ENCODE measurements around the gene GIGYF2. TPM values are rescaled to one million over a fixed set of nuclear protein-coding genes. Genes with fewer than 3 reads are reported as not detected.

Gene GIGYF2
- total and polyA plus RNA-seq, 2 of the 13 experiments (the other 11 are each of a cell fraction or from before 2014, with no cell fraction given): 44.9 to 73.5 TPM

DNA sequence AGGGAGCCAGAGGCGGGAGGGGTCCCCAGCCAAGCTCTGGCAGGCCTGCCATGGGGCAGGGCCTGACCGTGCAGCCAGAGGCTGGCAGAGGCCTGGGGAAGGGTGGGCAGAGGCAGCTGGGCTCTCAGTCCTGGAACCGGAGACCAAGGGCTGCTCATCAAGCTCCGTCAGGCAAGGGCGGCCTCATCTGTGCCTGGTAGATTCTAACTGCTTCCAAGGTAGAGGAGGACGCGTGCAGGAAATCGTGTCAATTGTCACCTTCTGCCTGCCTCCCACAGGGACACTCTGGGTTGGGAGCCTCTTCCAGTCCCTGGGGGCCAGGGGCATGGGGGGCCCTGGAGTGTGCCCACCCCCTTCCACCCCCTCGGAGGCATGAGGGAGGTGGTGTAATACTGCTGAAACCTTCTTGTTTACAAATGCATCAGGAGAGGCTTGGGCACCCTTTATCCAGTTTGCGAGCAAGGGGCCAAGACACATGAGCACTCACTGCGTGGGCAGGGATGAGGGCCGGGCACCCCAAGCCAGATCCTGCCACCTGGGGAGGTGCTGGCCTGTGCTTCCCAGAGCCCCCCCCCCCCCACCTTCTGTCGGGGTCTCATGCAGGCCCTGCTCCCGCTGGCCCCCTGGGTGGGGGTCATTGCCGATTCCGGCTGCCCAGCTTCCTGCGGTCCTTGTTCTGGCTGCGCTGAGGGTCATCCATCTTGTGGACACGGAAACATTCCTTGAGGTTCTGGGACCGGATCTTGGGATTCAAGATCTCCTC, 181.9 kb downstream of the GIGYF2 start:
- peaks cover 3% of the 10 kb centered on the region; the same call in 1 of the 2 replicates for H4K20me1 ChIP-seq (ENCODE audit: insufficient read depth, low read length)
- no peak overlapping the region for H2AFZ ChIP-seq (ENCODE audit: low read length)
- intact Hi-C loops (cut with micrococcal nuclease; ENCODE audit: unreplicated experiment) (no loop called here), in situ Hi-C loops (cut with HindIII; ENCODE audit: extremely low pct_ligation_motif_present, low pct_unique_long_range_greater_than_20kb) (no loop called here)
- POLR2A ChIA-PET: interaction anchor here (1.8 to 5.3 kb wide), 2 partner anchors 18 to 23 kb away, joined by 6 to 35 read pairs; no protein-coding TSS in a partner anchor
- 95% methylated on average over 17 of the region's 20 CpGs for WGBS (ENCODE audit: low lambda C conversion rate)
- H3K4me3 ChIP-seq (replicated peaks in 1 of 3; ENCODE audit: insufficient read depth in 1 of 3, low read depth in 2 of 3, low read length in 3 of 3): no peak overlapping the region
- H3K27ac ChIP-seq (ENCODE audit: extremely low read length, insufficient read depth, low read length): peak overlapping the region; percentile 18
- CTCF ChIA-PET (ENCODE audit: low intra/inter-chr PET ratio, low total read pairs): no interaction called here
- DNase-seq (ENCODE audit: low spot score): no peak
- peaks cover 64% of the 10 kb centered on the region for H3K4me1 ChIP-seq (ENCODE audit: insufficient read depth, low read length)
- H3K9me3 ChIP-seq (ENCODE audit: low read length): no peaks in the 10 kb centered on the region
- peaks cover 44% of the 10 kb centered on the region for H3K79me2 ChIP-seq (ENCODE audit: insufficient read depth, low read length)
- peak overlapping the region; percentile 74; the same call in 1 of the 2 replicates for H3K4me2 ChIP-seq (ENCODE audit: low read depth, low read length)
- H3K9ac ChIP-seq (ENCODE audit: insufficient read depth, low read depth, low read length): no peak overlapping the region
- ATAC-seq: no peak
- no TSS peak for BruUV-seq (replicated peaks)
- no peaks in the 10 kb centered on the region for H3K27me3 ChIP-seq (ENCODE audit: control insufficient read depth in 1 of 2, insufficient read depth in 2 of 2, low read length in 2 of 2)
- no peak for FAIRE-seq
- peaks cover 0 to 37% of the 10 kb centered on the region in 2 experiments; a peak in 3 of 5 replicates for H3K36me3 ChIP-seq (replicated peaks in 1 of 2; ENCODE audit: control insufficient read depth in 1 of 2, insufficient read depth in 2 of 2, low read length in 2 of 2)
- TF ChIP-seq ZC3H13 (CRISPR knock-in tag; IDR thresholded peaks at IDR 0.05) (0 out of 2 replicates have a peak, but pooled peaks have one; percentile 32), AGO2 (optimal IDR thresholded peaks at IDR 0.05; ENCODE audit: low read depth, low read length) (peak; percentile 99), KLF16 (CRISPR knock-in tag; IDR thresholded peaks at IDR 0.05) (no peak), ZNF383 (CRISPR knock-in tag; IDR thresholded peaks at IDR 0.05; ENCODE audit: borderline replicate concordance) (no peak), FOXA3 (CRISPR knock-in tag; IDR thresholded peaks at IDR 0.05) (0 out of 2 replicates have a peak, but pooled peaks have one; percentile 28), PTBP1 (IDR thresholded peaks at IDR 0.05; ENCODE audit: low read depth, low read length, poor library complexity, severe bottlenecking) (peak; percentile 22), FOXA1 (IDR thresholded peaks at IDR 0.05) (no peak), FOXA1 (CRISPR knock-in tag; IDR thresholded peaks at IDR 0.05) (peak; percentile 36; the same call in 1 of the 2 replicates), ZNF274 (CRISPR knock-in tag; IDR thresholded peaks at IDR 0.05) (0 out of 2 replicates have a peak, but pooled peaks have one; percentile 36), ZC3H4 (CRISPR knock-in tag; IDR thresholded peaks at IDR 0.05; ENCODE audit: borderline replicate concordance) (peak; percentile 76; the same call in 1 of the 2 replicates), RXRA (CRISPR knock-in tag; IDR thresholded peaks at IDR 0.05) (peak; percentile 13; the same call in 1 of the 2 replicates), RBM22 (optimal IDR thresholded peaks at IDR 0.05; ENCODE audit: low read length) (peak; percentile 88), MED8 (CRISPR knock-in tag; IDR thresholded peaks at IDR 0.05; ENCODE audit: insufficient replicate concordance) (peak; percentile 33)
- TF ChIP-seq, protein P1, sequence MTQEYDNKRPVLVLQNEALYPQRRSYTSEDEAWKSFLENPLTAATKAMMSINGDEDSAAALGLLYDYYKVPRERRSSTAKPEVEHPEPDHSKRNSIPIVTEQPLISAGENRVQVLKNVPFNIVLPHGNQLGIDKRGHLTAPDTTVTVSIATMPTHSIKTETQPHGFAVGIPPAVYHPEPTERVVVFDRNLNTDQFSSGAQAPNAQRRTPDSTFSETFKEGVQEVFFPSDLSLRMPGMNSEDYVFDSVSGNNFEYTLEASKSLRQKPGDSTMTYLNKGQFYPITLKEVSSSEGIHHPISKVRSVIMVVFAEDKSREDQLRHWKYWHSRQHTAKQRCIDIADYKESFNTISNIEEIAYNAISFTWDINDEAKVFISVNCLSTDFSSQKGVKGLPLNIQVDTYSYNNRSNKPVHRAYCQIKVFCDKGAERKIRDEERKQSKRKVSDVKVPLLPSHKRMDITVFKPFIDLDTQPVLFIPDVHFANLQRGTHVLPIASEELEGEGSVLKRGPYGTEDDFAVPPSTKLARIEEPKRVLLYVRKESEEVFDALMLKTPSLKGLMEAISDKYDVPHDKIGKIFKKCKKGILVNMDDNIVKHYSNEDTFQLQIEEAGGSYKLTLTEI (CRISPR knock-in tag; conservative IDR thresholded peaks at IDR 0.05): no peak
- TF ChIP-seq, protein P2, sequence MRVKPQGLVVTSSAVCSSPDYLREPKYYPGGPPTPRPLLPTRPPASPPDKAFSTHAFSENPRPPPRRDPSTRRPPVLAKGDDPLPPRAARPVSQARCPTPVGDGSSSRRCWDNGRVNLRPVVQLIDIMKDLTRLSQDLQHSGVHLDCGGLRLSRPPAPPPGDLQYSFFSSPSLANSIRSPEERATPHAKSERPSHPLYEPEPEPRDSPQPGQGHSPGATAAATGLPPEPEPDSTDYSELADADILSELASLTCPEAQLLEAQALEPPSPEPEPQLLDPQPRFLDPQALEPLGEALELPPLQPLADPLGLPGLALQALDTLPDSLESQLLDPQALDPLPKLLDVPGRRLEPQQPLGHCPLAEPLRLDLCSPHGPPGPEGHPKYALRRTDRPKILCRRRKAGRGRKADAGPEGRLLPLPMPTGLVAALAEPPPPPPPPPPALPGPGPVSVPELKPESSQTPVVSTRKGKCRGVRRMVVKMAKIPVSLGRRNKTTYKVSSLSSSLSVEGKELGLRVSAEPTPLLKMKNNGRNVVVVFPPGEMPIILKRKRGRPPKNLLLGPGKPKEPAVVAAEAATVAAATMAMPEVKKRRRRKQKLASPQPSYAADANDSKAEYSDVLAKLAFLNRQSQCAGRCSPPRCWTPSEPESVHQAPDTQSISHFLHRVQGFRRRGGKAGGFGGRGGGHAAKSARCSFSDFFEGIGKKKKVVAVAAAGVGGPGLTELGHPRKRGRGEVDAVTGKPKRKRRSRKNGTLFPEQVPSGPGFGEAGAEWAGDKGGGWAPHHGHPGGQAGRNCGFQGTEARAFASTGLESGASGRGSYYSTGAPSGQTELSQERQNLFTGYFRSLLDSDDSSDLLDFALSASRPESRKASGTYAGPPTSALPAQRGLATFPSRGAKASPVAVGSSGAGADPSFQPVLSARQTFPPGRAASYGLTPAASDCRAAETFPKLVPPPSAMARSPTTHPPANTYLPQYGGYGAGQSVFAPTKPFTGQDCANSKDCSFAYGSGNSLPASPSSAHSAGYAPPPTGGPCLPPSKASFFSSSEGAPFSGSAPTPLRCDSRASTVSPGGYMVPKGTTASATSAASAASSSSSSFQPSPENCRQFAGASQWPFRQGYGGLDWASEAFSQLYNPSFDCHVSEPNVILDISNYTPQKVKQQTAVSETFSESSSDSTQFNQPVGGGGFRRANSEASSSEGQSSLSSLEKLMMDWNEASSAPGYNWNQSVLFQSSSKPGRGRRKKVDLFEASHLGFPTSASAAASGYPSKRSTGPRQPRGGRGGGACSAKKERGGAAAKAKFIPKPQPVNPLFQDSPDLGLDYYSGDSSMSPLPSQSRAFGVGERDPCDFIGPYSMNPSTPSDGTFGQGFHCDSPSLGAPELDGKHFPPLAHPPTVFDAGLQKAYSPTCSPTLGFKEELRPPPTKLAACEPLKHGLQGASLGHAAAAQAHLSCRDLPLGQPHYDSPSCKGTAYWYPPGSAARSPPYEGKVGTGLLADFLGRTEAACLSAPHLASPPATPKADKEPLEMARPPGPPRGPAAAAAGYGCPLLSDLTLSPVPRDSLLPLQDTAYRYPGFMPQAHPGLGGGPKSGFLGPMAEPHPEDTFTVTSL (CRISPR knock-in tag; IDR thresholded peaks at IDR 0.05; ENCODE audit: borderline replicate concordance): no peak
